NOMO-1 treated with DMSO at 0.1 percent for 48 hours (cell line): ENCODE measurements around the gene TWNK.
"Not testable (repeated sequence)": the region's sequence is repeated elsewhere in the genome, so short reads cannot be mapped to it uniquely, and the experiment has no call there.

ENCODE experiments used
- DNase-seq: peaks from one replicate; lab custom pipeline; 2025; ENCODE audit not compliant: unreplicated experiment; lab: John Stamatoyannopoulos, UW

Gene TWNK

DNA sequence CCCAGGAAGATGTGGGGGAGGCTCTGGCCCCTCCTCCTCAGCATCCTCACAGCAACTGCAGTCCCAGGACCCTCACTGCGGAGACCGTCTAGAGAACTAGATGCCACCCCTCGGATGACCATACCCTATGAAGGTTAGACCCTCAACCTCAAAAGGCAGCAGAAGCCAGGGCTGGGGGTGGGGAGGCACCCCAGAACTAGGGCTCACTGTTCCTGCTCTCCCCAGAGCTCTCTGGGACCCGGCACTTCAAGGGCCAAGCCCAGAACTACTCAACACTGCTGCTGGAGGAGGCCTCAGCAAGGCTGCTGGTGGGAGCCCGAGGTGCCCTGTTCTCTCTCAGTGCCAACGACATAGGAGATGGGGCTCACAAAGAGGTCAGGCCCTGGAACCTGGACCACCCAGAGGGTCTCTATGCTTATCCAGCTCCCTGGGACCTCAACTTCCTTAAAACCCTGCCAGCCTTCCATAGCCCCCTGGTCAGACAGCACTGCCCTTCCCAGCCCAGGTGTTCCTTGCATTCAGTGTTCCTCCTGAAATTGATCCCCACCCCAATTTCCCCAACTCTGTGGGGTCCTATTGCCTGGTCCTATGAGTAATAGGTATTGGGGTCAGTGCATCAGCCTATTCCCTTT lies 14.3 kb upstream of the TWNK start:
- DNase-seq: no peak

- DNase-seq: not testable (repeated sequence)
These were observed 11.9 kb upstream of the TWNK start for GRCh38 chr10:100975397-100975796.

- DNase-seq: no peak
These were observed 10.4 kb upstream of the TWNK start for GRCh38 chr10:100976906-100977305.

DNA sequence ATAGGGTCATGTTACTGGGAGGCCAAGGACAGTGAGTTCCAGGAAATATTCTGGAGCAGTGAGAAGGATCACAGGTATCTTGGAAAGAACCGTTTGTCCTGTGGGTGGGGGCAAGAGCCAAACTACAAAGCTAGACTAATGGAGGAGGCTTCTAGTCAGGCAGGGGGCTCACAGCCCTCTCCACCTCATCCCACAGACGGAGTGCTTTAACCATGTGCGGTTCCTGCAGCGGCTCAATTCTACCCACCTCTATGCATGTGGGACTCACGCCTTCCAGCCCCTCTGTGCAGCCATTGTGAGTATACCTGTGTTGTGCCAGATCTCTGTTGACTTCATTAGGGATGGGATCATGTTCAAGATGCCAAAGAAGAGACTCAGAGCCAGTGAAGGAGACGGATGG lies 9.9 kb upstream of the TWNK start:
- DNase-seq: no peak

- DNase-seq: no peak
These were observed 9.0 kb upstream of the TWNK start for GRCh38 chr10:100978121-100978900.

GRCh38 chr10:100978901-100979195 lies 8.5 kb upstream of the TWNK start:
- DNase-seq: no peak

DNA sequence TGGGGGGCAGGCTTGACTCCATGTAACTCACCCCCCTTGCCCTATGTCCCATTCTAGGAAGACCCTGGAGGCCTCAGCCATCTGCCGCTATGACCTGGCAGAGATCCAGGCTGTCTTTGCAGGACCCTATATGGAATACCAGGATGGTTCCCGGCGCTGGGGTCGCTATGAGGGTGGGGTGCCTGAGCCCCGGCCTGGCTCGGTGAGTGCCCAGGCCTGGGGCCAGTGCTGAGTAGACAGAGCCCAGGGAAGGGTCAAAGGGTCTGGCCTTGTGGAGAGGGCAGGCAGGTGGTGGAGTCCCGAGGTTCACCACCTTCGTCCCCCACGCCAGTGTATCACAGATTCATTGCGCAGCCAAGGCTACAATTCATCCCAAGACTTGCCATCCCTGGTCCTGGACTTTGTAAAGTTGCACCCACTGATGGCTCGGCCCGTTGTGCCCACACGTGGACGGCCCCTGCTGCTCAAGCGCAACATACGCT lies 7.5 kb upstream of the TWNK start:
- DNase-seq: no peak

DNA sequence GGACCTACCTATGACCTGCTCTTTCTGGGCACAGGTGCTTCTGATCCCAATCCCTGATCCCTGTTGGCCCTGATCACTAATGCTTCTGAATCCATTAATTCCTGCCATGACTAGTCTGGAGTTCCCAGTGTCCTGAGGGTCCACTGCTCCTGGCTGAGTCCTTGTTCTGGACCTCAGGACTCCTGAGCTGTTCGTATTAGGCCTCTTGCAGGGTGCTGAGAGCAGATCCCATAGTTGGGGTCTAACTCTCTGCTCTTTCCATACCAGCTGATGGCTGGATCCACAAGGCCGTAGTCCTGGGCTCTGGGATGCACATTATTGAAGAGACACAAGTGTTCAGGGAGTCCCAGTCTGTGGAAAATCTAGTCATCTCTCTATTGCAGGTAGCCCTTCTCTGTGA lies 7.0 kb upstream of the TWNK start:
- DNase-seq: no peak

DNA sequence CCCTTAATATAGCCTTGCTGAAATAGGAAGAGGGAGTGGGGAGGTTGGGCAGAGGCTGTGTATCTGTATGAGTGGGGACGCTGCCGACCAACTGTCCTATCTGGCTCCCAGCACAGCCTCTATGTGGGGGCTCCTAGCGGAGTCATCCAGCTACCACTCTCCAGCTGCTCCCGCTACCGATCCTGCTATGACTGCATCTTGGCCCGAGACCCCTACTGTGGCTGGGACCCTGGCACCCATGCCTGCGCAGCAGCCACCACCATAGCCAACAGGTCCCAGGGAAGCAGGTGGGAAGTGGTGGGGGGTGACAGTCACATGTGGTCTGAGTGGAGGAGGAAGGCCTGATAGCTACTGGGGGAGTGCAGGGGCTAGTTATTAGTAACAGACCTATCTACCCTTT lies 6.6 kb upstream of the TWNK start:
- no peak for DNase-seq

DNA sequence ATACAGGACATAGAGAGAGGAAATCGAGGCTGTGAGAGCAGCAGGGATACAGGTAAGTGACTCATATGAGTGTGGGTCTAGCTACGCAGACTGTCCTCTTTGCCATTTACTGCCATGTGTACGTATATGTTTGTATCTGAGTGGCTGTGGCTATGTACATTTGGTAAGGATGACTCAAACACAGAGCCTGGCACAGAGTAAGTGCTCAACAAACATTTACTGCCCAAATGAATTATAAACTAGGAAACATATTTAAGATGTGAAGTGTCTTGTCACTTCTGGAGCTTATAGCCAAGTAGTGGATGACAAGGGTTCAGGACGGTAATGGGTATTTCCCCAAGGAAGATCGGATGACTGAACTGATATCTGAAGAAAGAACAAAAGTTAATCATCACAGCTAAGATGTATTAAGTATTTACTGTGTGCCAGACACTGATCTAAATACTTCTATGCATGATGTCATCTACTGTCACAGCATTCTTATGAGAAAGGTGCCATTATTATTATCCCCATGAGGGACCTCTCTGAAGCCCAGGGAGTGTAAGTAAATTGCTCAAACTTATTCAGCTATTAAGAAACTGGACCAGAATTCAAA lies 6.1 kb upstream of the TWNK start:
- no peak for DNase-seq

- DNase-seq: no peak
These were observed 4.2 kb upstream of the TWNK start for GRCh38 chr10:100982916-100983830.

GRCh38 chr10:100983868-100984671 lies 3.3 kb upstream of the TWNK start:
- no peak for DNase-seq

- DNase-seq: no peak
These were observed 2.6 kb upstream of the TWNK start for GRCh38 chr10:100984672-100985177.

DNA sequence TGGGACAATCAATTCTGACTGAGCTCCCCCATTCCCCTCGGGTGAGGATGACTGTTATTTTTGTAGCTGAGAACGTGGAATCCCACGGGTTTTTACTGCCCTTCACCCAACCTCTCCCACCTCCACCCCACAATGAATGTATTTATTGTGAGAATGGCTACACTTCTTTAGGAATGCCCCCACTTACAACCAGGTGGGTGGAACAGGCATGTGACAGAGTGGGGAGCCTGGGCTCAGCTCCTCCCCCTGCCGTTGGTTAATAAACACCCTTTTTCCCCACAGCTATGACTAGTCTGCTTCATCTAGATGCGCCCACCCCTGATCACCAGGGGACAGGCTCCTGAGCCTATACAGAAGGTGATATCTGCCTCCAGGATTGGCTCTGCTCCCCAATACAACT lies 2.0 kb upstream of the TWNK start:
- no peak for DNase-seq

DNA sequence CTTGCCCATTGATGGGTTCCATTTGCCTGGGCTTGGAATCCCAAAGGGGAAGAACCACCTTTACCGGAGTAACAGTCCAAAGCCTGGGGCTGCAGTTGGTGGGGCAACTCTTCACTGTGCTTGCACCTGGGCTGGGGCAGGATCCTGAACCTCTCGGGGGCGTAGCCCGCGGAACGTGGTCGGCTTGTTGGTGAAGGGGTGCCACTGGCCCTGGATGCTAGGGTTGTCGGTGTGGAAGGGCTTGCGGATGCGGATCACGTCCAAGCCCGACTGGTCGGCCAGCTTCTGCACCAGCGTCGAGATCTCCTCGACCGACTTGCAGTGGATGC lies 756 bp upstream of the TWNK start:
- no peak for DNase-seq

- no peak for DNase-seq
These were observed 324 bp downstream of the TWNK start for GRCh38 chr10:100987685-100988049.

GRCh38 chr10:100988166-100988565 lies 823 bp downstream of the TWNK start:
- no peak for DNase-seq

DNA sequence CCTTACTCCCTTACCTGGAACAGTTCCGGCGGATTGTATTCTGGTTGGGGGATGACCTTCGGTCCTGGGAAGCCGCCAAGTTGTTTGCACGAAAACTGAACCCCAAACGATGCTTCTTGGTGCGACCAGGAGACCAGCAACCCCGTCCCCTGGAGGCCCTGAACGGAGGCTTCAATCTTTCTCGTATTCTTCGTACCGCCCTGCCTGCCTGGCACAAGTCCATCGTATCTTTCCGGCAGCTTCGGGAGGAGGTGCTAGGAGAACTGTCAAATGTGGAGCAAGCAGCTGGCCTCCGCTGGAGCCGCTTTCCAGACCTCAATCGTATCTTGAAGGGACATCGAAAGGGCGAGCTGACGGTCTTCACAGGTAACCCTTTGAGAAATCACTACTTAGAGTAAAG lies 1.7 kb downstream of the TWNK start:
- DNase-seq: no peak

- DNase-seq: no peak
These were observed 6.8 kb downstream of the TWNK start for GRCh38 chr10:100993986-100994708.

DNA sequence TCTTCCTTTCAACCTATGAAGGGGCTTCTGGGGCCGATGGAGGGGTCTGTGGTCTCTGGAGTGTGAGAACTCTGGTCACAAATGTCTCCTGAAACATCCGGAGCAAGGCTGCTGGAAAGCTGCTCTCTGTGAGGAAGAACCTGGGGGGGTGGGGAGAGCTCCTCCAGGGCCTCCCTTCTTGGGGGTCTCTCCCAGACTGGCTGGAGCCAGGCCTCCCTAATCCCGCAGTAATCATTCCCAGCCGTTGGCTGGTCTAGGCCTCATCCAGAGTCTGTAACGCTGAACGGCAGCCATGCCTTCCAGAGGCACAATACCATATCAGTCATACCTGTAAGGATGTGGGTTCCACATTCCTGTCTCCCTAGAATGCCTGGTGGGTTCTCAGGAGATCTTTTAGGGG lies 7.8 kb downstream of the TWNK start:
- no peak for DNase-seq
